Stimulated activated CD4-positive, alpha-beta T cell treated with anti-CD3 and anti-CD28 coated beads, Interleukin-4, amount 100 ng/mL, for 48 hours (primary cell): ENCODE measurements around the gene IMMP2L.

Source experiments
- DNase-seq, 2 donors: peaks; one replicate each; pipeline ENCODE4 v3.0.0-alpha.2; 2020; ENCODE audit warnings: low read depth in 2 of 2

The IMMP2L gene

GRCh38 chr7:111031916-111032315, 530.4 kb downstream of the IMMP2L start:
- no peak for DNase-seq

GRCh38 chr7:111030336-111030735, 532.0 kb downstream of the IMMP2L start:
- DNase-seq, result no peak

GRCh38 chr7:111029574-111030251, 532.6 kb downstream of the IMMP2L start:
- DNase-seq, result peak in 1 of 2 donors; percentile 42

GRCh38 chr7:111029141-111029572, 533.1 kb downstream of the IMMP2L start:
- no peak for DNase-seq

GRCh38 chr7:111027396-111027795, 534.9 kb downstream of the IMMP2L start:
- DNase-seq, result no peak

GRCh38 chr7:111026806-111027205, 535.5 kb downstream of the IMMP2L start:
- no peak for DNase-seq

GRCh38 chr7:111026343-111026742, 535.9 kb downstream of the IMMP2L start:
- no peak for DNase-seq

- no peak for DNase-seq
These were observed 537.3 kb downstream of the IMMP2L start for GRCh38 chr7:111025006-111025405.

GRCh38 chr7:111018960-111019736, 543.1 kb downstream of the IMMP2L start:
- no peak for DNase-seq

GRCh38 chr7:111018447-111018846, 543.8 kb downstream of the IMMP2L start:
- no peak for DNase-seq

- no peak for DNase-seq
These were observed 548.2 kb downstream of the IMMP2L start for GRCh38 chr7:111014079-111014478.

- no peak for DNase-seq
These were observed 549.3 kb downstream of the IMMP2L start for GRCh38 chr7:111012799-111013675.

GRCh38 chr7:111012149-111012548, 550.1 kb downstream of the IMMP2L start:
- no peak for DNase-seq

- no peak for DNase-seq
These were observed 550.8 kb downstream of the IMMP2L start for GRCh38 chr7:111011520-111011919.

- DNase-seq, result no peak
These were observed 551.5 kb downstream of the IMMP2L start for GRCh38 chr7:111010798-111011197.

- DNase-seq, result no peak
These were observed 552.7 kb downstream of the IMMP2L start for GRCh38 chr7:111009526-111010040.

- no peak for DNase-seq
These were observed 555.6 kb downstream of the IMMP2L start for GRCh38 chr7:111006691-111007090.

- no peak for DNase-seq
These were observed 556.3 kb downstream of the IMMP2L start for GRCh38 chr7:111006040-111006439.

- DNase-seq, result no peak
These were observed 556.8 kb downstream of the IMMP2L start for GRCh38 chr7:111005445-111005844.

GRCh38 chr7:111004310-111004901, 557.9 kb downstream of the IMMP2L start:
- no peak for DNase-seq

- DNase-seq, result no peak
These were observed 558.4 kb downstream of the IMMP2L start for GRCh38 chr7:111003883-111004282.
